ENCODE data around the gene GAB2. TPM values are rescaled to one million over a fixed set of nuclear protein-coding genes. Genes with fewer than 3 reads are reported as not detected.

Gene GAB2
- total RNA-seq, 1 experiment from 2014 or later: 3.3 TPM

DNA sequence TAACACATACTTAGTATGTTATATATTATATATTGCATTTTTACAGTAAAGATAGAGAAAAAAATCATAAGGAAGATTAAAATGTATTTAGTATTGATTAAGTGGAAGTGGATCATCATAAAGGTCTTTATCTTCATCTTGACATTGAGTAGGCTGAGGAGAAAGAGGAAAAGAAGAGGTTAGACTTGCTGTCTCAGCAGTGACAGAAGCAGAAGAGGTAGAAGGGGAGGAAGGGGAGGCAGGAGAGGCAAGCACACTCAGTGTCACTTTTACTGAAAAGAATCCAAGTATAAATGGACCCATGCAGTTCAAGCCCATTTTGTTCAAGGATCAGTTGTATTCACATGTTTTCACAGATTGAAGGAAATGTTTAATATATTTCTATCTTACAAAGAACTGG lies 69.7 kb downstream of the GAB2 start:
- Histone ChIP-seq H3K4me1 (ENCODE audit: insufficient read depth, low read length) (peaks cover 5% of the 10 kb centered on the region), H2BK15ac (ENCODE audit: low read depth, low read length) (no peak overlapping the region), H2BK120ac (ENCODE audit: low read depth, low read length, poor library complexity, severe bottlenecking) (no peak overlapping the region), H2BK5ac (ENCODE audit: insufficient read length, low read length) (no peak overlapping the region), H2BK12ac (ENCODE audit: insufficient read length, low read depth, low read length) (no peak overlapping the region), H4K8ac (replicated peaks; ENCODE audit: insufficient read length, low read depth, low read length) (no peak overlapping the region), H4K5ac (ENCODE audit: insufficient read length, low read depth, low read length) (no peak overlapping the region), H3K23ac (ENCODE audit: insufficient read length, low read depth, low read length) (no peak overlapping the region), H3K18ac (ENCODE audit: insufficient read length, low read depth, low read length) (no peak overlapping the region), H3K9ac (ENCODE audit: extremely low read depth, insufficient read length, low read length) (no peak overlapping the region), H3K4ac (ENCODE audit: low read depth, low read length) (no peak overlapping the region), H3T11ph (ENCODE audit: low read length) (no peak overlapping the region), H3K4me2 (ENCODE audit: insufficient read depth, insufficient read length, low read length) (no peak overlapping the region), H2AFZ (ENCODE audit: low read length) (no peak overlapping the region), H3K14ac (ENCODE audit: insufficient read depth, low read length) (no peak overlapping the region), H3K56ac (ENCODE audit: insufficient read length, low read depth, low read length) (no peak overlapping the region), H2AK5ac (ENCODE audit: insufficient read length, low read length) (no peak overlapping the region), H4K91ac (ENCODE audit: insufficient read length, low read depth, low read length) (no peak overlapping the region), H4K20me1 (ENCODE audit: control insufficient read depth, insufficient read depth, insufficient read length) (no peaks in the 10 kb centered on the region), H3K27ac (ENCODE audit: insufficient read length, low read depth, low read length) (no peak overlapping the region), H3K23me2 (ENCODE audit: insufficient read length, low read depth, low read length, poor library complexity, severe bottlenecking) (no peaks in the 10 kb centered on the region), H2BK20ac (ENCODE audit: low read depth, low read length, poor library complexity, severe bottlenecking) (no peak overlapping the region), H3K79me1 (ENCODE audit: insufficient read depth, low read depth, low read length, poor library complexity, severe bottlenecking) (no peaks in the 10 kb centered on the region), H3K27me3 (ENCODE audit: insufficient read depth, low read length) (no peaks in the 10 kb centered on the region), H3K79me2 (ENCODE audit: insufficient read depth, low read length) (no peaks in the 10 kb centered on the region), H3K9me3 (ENCODE audit: control insufficient read depth, low read depth, low read length) (no peaks in the 10 kb centered on the region)
- no peak overlapping the region for H3K27ac Mint-ChIP-seq
- no peaks in the 10 kb centered on the region for H3K9me3 Mint-ChIP-seq
- TF ChIP-seq, protein P1, sequence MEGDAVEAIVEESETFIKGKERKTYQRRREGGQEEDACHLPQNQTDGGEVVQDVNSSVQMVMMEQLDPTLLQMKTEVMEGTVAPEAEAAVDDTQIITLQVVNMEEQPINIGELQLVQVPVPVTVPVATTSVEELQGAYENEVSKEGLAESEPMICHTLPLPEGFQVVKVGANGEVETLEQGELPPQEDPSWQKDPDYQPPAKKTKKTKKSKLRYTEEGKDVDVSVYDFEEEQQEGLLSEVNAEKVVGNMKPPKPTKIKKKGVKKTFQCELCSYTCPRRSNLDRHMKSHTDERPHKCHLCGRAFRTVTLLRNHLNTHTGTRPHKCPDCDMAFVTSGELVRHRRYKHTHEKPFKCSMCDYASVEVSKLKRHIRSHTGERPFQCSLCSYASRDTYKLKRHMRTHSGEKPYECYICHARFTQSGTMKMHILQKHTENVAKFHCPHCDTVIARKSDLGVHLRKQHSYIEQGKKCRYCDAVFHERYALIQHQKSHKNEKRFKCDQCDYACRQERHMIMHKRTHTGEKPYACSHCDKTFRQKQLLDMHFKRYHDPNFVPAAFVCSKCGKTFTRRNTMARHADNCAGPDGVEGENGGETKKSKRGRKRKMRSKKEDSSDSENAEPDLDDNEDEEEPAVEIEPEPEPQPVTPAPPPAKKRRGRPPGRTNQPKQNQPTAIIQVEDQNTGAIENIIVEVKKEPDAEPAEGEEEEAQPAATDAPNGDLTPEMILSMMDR (conservative IDR thresholded peaks at IDR 0.05): no peak
- H3K36me3 Mint-ChIP-seq (ENCODE audit: insufficient read depth in 1 of 3, low read depth in 3 of 3): no peaks in the 10 kb centered on the region
- no peak for DNase-seq
- H3K27me3 Mint-ChIP-seq (ENCODE audit: low read depth): no peaks in the 10 kb centered on the region
- H3K4me3 Mint-ChIP-seq: no peak overlapping the region; a peak in 1 of 5 replicates
- H3K4me1 Mint-ChIP-seq: peaks cover 22 to 27% of the 10 kb centered on the region in 2 experiments

All from H9 (cell line).